GM19324 (cell line): ENCODE data around the gene CARD11.

Experiments
- ATAC-seq: cut with Tn5 transposase; IDR thresholded peaks from one replicate; pipeline ENCODE4 v1.9.1; 2021; ENCODE audit warnings: mild to moderate bottlenecking, moderate library complexity; ENCODE audit not compliant: unreplicated experiment, low FRiP score

The CARD11 gene

DNA sequence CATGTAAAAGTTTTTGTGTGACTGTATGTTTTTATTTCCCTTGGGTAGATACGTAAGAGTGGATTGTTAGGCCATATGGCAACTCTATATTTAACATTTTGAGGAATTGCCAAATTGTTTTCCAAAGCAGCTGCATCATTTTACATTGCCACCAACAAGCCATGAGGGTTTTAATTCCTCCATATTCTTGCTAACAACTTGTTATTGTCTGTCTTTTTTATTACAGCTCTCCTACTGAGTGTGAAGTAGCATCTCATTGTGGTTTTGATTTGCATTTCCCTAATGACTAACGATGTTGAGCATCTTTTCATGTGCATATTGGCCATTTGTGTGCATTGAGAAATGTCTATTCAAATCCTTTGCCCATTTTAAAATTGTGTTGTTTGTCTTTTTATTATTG is 94.9 kb downstream of the CARD11 start:
- ATAC-seq: no peak

DNA sequence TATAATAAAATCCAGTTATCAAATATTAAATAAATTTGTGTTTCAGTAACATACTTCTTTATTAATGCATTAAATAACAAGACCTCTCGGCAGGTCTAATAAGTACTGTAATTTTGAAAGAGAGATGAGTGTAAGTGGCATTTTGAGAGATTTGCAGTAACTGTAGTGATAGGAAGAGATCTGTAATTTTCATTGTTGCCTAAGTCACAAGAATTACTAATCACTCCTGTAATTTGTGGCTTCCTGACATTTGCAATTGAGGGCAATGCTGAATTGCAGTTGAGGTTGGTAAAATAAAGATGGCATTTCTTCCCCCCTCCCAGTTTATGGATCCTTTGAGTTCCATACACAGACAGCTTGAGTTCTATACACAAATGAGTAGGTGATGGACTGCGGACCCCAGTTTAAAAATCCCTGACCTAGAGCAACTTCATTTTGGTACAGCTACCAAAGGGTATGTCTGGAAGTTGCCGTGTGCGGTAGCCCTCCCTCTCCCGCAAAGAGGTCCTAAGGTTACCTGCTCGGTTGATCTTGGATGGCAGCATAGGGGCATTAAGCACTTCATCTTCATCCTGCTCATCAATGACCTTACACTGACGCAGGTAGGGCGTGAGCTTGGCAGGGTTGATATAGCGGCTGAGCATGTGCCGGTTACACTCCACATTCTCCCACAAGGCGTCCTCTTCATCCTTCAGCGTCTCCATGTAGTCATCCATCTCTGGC is 96.4 kb downstream of the CARD11 start:
- no peak for ATAC-seq

DNA sequence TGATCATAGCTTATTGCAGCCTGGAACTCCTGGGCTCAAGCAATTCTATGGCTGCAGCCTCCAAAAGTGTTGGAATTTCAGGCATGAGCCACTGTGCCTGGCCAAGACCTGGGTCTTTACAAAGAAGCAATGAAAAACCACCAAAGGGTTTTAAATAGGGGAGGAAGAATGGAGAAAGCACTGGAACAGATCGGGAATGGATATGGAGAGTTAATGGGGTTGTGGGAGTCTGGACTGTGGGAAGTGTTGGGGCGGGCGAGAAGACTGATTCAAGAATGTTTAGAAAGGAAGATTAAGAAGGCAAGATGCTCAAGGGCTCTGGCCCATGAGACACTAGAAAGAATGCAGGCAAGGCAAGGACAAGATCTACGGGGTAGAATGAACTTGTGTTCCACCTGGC is 98.5 kb downstream of the CARD11 start:
- ATAC-seq: no peak

DNA sequence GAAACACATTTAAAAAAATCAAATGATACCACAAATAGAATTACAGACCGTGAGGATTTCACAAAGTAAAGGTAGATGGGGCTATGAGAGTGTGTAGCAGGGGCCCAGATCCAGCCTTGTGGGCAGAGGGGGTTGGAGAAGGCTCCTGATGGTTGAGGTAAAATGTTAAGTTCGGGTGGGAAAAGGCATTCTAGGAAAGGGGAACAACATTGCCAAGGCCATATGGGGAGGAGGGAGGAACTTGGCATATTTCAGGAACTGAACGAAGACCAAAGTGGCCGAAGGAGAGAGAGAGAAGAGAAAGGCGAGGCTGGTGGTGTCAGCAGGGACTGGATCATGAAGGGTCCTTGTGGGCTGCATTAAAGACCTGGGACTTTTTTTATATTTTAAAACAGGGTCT is 98.9 kb downstream of the CARD11 start:
- no peak for ATAC-seq

DNA sequence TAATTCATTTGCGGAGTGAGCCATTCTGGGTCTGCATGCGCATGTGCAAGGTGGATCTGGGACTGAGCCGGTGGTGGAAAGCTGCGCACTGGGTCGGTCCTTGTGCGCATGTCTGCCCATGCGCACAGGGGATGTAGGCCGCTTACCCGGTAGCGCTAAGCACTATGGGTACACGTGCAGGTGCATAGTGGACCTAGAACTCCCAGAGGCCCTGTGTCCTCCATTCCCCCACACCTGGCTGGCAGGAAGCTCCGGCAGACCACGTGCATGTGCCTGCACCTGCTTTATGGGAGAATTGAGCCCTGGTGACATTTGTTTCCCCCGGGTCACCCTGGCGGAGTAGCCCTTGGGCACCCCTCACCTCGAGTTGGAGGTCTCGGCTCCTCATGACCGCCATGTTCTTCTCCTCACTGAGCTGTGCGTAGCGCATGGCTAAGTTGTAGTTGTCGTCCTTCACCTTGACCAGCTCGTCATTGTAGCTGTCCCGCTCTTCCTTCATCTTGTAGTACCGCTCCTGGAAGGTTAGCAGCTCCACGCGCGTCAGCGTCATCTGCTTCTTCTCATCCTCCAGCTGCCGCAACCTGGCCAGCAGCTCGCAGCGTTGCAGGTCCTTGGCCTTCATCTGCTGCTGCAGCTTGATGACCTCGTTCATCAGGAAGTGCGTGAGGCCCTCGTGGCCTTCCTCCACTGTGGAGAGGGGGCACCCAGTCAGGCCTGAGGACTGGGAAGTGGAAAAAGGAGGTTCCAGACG is 99.6 kb downstream of the CARD11 start:
- no peak for ATAC-seq

DNA sequence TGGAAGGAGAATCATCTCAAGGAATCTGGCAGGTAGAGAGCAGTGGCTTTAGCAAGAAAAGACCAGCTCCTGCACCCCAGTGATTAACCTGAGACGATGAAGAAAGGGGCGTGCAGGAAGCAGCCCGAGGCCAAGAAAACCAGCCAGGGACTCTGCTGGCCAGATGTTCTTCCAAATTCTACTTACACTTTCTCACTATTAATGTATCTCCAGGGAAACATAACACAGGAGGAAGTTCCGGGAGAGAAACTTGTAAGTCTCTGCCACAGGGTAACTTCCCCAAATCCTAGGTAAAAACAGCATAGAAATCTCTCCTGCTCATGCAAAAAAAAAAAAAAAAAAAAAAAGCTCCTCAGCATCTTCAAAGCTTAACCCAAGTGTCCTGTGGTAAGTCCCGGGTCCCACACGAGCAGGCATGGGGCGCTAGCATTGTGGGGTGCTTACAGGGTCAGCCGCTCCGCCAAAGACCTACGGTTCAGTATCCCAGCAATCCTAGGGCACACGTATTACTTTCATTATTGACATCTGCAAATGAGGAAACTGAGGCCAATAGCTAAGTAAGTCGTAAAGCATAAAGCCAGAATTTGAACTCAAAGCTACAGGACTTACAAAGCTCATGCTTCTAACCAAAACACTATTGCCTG is 102.3 kb downstream of the CARD11 start:
- no peak for ATAC-seq

DNA sequence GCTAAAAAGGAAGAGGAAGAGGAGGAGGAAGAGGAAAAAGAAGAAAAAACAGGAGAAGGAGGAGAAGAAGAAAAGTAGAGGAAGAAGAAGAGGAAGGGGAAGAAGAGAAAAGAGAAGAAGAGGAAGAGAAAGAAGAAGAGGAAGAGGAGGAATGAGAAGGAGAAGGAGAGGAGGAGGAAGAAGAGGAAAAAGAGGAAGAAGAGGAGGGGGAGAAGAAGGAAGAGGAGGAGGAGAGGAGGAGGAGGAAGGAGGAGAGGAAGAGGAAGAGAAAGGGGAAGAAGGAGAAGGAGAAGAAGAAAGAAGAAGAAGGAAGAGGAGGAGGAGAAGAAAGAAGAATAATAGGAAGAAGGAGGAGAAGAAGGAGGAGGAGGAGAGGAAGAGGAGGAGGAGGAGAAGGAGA is 103.2 kb downstream of the CARD11 start:
- no peak for ATAC-seq

DNA sequence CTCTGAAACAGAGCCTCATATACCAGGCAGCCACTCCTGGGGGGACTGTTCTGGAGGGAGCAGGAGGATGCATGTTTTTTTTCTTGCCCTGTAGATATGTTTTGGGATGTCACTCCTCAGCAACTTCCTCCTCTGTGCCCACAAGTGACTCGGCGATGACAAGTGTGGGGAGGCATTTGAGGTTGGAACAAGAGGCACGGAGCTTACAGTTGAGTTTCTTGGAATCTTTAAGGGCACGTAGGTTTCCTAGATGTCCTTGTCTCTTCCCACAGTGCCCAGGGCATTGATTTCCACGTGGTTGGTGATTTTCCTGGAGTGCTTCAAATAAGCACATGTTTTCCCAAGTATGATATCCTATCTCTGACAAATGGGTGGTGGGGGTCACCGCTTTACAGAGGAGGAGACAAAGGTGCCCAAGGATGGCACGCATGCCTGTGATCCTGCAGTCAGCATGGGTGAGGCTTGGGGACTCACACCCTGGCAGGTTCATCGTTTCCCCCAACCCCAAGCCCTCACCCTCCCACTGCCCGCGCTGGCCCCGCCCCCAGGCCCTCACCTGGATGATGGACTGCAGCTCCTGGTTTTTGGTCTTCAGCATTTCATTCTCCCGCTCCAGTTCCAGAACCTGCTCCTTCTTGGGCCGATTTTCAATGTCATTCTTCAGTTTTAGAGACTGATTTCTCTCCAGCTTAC is 104.3 kb downstream of the CARD11 start:
- no peak for ATAC-seq

DNA sequence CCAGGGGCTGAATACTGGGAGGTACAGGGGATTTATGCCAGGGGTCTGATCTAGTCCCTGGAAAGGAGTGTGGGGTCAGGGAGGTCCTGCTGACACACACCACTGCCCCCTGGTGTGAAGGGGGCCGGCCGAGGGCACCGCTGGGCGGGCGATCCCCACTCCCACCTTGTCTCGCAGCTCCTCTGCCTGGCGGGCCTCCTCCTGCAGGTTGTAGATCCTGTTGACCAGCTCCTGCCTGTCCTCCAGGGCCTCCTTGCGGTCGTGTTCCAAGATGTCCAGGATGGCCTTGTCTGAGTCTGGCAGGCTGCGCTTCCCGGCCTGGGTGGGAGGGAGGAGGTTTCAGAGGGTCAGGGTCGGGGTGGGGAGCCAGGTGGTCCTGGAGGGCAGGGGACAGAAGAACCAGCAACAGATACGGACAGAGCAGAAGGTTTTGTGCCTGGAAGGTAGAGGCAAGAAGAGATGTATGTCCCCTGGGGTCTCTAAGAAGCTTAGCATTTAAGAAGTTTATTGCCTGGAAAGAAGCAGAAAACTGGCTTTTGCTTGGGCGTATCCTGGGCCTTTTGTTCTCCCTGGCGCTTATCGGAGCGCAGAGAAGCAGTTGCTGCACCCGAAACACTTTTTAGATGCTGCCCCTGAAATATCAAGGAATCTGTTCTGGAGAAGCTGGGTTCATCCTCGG is 105.0 kb downstream of the CARD11 start:
- no peak for ATAC-seq

DNA sequence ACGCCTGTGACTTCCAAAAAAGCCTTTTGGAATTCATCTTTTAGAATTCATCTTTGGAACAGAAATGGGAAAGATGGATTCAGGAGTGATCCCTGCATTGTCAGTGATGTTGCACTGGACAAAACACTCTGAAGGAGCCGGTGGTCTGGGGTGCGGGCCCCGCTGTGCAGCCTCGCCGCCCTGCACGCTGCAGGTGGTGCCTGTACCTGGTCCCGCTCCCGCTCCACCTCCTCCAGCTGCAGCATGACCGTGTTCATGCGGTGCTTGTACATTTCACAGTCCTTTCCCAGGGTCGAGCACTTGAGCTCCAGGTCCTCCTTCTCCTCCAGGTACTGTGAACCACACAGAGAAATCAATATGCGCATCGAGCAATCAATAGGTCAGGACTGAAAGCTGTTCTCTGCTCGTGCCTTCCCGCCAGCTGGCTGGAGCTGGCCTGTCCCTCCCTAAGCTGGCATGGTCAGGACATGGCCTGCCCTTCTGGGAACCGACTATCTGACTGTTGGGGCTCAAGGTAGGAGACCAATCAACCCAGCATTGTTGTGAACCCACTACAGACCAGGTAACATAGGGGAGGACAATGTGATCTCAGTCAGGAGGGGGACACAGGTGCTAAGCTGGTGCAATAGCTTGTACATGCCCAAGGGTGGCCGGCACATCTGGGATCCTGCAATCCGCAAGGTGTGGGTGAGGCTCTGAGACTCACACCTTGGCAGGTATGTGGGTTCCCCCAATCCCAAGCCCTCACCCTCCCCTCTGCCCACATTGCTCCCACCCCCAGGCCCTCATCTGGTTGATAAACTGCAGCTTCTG is 105.8 kb downstream of the CARD11 start:
- no peak for ATAC-seq

DNA sequence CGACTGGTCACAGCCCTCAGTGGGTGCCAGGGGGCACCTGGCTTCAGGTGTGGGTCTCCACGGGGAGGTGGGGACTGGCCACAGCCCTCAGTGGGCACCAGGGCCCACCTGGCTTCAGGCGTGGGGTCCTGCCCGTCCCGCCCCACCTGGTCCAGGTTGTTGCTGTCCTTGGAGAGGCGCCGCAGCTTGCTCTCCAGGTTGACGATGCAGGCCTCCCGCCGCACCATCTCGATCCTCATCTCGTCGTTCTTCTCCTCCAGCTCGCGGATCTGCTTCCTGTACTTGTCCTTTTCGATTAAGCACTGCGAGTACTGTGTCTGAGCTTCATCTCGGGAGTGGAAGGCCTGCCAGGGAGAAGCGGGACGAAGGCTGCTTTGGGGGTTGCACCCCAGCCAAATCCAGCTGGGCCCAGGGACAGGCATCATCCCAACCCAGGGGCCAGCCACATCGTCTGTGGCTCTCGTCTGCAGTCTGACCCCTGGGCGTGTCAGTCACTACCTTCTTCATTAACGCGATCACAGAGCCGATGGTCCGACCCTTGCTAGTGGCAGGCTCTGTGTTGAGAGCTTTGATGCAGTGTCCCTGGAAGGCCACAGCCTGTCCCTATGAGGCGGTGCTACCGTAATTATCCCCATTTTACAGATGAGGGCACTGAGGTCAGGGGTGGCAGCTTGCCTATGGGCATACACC is 106.6 kb downstream of the CARD11 start:
- ATAC-seq: no peak

DNA sequence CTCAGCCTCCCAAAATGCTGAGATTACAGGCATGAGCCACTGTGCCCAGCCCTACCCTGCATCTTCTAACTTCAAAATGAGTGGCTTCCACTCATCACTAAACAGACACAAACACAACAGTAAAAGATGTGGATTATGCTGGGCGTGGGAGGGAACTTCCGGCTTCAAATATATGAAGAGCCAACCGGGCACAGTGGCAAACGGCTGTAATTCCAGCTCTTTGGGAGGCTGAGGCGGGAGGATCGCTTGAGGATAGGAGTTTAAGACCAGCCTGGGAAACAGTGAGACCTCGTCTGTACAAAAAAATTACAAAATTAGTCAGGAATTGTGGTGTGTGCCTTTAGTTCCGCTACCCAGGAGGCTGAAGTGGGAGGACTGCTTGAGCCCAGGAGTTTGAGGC is 107.4 kb downstream of the CARD11 start:
- ATAC-seq: no peak

DNA sequence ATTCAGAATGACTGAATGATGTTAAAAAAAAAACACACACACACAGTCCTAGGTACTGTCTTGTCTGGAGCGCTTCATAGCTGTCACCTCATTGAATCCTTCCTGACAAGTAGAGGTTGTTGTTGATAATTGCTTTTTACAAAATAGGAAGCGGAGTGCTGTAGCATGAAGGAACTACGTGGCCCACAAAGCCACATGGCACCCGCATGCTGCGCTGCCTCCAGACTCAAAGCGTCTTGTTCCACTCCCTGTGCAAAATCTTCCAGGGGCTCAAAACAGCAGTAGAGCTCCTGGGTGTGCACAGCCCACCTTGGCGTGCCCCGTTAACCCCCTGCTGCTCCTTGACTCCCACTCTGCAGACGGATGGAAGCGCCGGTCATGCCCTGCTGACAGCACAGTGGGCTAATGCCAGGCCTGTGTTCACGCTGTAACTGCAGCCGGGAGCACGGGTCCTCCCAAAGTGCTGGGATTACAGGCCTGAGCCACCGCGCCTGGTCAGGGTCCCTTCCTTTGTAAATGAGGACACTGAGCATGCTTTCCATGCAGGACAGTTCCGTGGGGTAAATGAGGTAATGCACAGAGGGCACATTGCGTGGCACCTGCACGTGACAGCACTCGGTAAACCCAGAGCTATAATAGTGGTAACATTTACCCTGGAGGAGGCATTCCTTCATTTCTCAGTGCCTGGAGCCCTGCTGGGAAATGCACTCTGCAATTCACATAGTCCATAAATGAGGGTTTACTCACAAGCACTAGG is 108.5 kb downstream of the CARD11 start:
- no peak for ATAC-seq

DNA sequence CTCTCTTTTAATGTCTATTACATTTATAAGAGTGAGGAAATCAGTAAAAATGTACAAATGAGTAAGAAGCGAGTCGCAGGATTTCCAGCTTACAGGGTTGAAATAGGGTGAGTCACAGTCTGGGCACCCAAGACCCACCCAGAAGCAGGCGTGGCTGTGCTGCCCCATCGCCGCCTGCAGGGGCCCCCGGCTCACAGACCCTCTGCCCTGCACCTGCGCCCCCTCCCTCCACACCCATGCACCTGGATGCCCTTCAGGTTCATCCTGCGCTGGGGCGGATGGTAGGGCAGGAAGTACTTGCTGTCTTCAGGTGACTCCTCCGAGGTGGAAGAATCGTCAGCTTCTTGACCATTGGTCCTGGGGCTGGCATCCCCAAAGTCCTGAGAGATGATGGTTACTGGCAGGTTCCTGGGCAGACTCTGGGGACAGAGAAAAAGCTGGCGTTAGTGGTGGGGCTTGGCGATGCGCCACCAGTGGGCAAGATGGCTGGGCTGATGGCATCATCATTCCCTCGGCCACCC is 109.4 kb downstream of the CARD11 start:
- no peak for ATAC-seq

DNA sequence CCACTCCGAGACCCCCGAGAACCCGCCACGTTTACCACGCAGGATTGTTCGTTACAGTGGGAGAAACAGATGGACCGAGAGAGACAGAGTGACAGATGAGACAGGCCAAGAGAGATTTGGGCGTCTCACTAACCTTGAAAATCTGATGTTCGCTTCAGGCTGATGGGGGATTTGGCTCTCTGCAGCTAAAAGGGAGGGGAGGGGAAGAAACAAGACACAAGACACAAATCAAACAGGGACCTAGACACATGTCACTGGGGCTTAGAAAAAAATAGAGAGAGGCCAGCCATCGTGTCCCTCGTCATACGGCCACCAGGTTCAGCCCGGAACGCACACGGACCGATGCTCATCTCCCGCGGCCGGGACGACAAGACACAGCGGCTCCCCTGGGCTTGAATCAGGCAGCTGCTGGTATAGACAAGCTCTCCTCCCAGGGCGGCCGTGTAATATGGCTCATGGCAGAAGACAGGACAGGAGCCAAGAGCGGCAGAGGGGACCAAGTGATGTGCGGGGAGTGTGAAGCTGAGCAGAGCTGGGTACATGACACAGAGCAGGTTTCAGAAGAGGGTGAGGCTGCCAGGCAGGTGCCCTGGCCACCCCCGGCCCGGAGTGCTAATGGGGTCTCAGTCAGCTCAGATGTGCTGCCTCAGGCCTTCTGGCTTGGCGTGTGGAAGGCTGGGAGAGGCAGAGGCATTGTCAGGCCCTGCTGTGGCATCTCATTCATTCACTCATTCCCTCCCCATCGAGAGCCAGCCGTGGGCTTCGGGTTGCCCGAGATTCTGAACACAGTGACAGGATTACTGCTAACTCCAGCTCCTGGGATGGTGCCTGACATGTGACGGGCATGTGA is 111.0 kb downstream of the CARD11 start:
- ATAC-seq: no peak

DNA sequence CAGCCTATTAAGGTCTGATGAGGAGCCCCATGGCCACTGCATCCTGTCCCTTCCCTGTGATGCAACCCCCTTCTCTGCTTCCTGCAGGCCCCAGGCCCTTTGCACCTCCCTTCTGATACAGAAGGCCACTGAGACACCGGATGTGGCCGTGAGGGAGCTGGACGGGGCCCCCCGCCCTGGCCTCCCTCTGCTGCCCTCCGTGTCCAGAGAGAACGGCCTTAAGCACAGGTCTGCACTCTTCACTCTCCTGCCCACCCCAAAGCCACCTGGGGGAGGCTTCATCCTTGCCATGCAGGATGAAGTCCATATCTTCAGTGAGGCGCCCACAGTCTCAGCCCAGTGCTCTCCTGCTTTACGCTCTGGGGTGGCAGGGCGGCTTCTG is 112.6 kb downstream of the CARD11 start:
- no peak for ATAC-seq

DNA sequence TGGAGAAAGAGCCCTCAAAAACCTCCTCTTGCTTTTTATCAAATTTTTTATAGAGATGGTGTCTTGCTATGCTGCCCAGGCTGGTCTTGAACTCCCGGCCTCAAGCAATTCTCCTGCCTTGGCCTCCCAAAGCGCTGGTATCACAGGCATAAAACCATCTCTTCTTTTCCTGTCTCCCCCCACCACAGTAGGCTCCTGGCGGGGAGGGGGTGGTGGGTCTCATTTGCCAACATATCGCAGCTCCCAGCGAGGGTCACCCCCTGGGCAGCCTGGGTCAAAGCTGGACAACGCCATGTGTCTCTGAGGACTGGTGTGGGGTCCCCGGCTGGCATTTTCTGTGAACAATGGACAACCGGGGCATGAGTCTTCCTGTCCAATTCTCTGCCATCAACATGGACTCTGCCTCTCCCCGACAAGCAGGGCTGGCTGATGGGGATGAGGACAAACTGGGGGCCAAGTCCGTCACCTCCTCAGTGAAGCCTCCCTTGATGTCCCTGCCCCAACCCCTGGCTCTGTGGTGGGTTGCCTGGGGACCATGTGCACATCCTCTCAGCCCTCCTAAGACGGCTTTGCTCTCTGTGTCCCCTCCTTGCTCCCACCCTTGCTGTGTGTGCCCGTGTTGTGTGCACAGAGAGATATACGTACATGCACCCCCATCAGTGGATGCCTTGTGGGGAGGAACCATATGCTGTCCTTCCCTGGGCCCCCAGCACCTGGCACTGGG is 113.2 kb downstream of the CARD11 start:
- ATAC-seq: no peak
